GM19452 (cell line): ENCODE results near the gene PTPMT1.
"Not testable (repeated sequence)": the region's sequence is repeated elsewhere in the genome, so short reads cannot be mapped to it uniquely, and the experiment has no call there.

Source experiments
- ATAC-seq: cut with Tn5 transposase; IDR thresholded peaks from one replicate; pipeline ENCODE4 v1.9.1; 2021; ENCODE audit not compliant: unreplicated experiment

PTPMT1 gene

GRCh38 chr11:47545298-47545697 lies 20.1 kb upstream of the PTPMT1 start:
- no peak for ATAC-seq

GRCh38 chr11:47546274-47546673 lies 19.1 kb upstream of the PTPMT1 start:
- ATAC-seq: not testable (repeated sequence)

- no peak for ATAC-seq
Measured at GRCh38 chr11:47550288-47551047, 14.9 kb upstream of the PTPMT1 start.

GRCh38 chr11:47551086-47551485 lies 14.3 kb upstream of the PTPMT1 start:
- ATAC-seq: no peak

- no peak for ATAC-seq
Measured at GRCh38 chr11:47552056-47552565, 13.3 kb upstream of the PTPMT1 start.

GRCh38 chr11:47552566-47553405 lies 12.6 kb upstream of the PTPMT1 start, which contains the start of gene CELF1:
Gene CELF1 (minus strand): TSS chr11:47553132. CDS start chr11:47499523, 53,609 bp downstream.
- peak; percentile 93 for ATAC-seq

- ATAC-seq: peak; percentile 27
Measured at GRCh38 chr11:47553406-47553743, 12.0 kb upstream of the PTPMT1 start.

- not testable (repeated sequence) for ATAC-seq
Measured at GRCh38 chr11:47557004-47557403, 8.4 kb upstream of the PTPMT1 start.

GRCh38 chr11:47558695-47559094 lies 6.7 kb upstream of the PTPMT1 start:
- ATAC-seq: no peak

- no peak for ATAC-seq
Measured at GRCh38 chr11:47560426-47560825, 5.0 kb upstream of the PTPMT1 start.

- ATAC-seq: not testable (repeated sequence)
Measured at GRCh38 chr11:47562393-47562792, 3.0 kb upstream of the PTPMT1 start.

GRCh38 chr11:47564366-47564765 lies 1.0 kb upstream of the PTPMT1 start:
- ATAC-seq: not testable (repeated sequence)

- ATAC-seq: no peak
Measured at GRCh38 chr11:47564933-47565339, 463 bp upstream of the PTPMT1 start.

GRCh38 chr11:47566149-47566698 lies 825 bp downstream of the PTPMT1 start:
- ATAC-seq: no peak

- ATAC-seq: no peak
Measured at GRCh38 chr11:47569646-47570045, 4.2 kb downstream of the PTPMT1 start.

GRCh38 chr11:47570651-47571356 lies 5.4 kb downstream of the PTPMT1 start:
- ATAC-seq: no peak

GRCh38 chr11:47571357-47571729 lies 5.9 kb downstream of the PTPMT1 start:
- no peak for ATAC-seq

GRCh38 chr11:47571895-47572294 lies 6.5 kb downstream of the PTPMT1 start:
- no peak for ATAC-seq

- ATAC-seq: no peak
Measured at GRCh38 chr11:47572715-47573255, 7.4 kb downstream of the PTPMT1 start.

GRCh38 chr11:47573321-47573720 lies 7.9 kb downstream of the PTPMT1 start:
- no peak for ATAC-seq
